LNCaP clone FGC (cell line): ENCODE measurements around the gene SPPL3.
"Not testable (repeated sequence)": the region's sequence is repeated elsewhere in the genome, so short reads cannot be mapped to it uniquely, and the experiment has no call there.

ENCODE experiments used
- DNase-seq: peaks from one replicate; pipeline ENCODE4 v3.0.0-alpha.2; 2011; ENCODE audit warnings: low read depth
- H3K4me3 ChIP-seq: 2 replicates; pipeline ENCODE4 v1.5.1; 2011; ENCODE audit warnings: mild to moderate bottlenecking, low read depth, low read length, control low read depth
- CTCF ChIP-seq: IDR thresholded peaks from 2 replicates; pipeline ENCODE4 v1.5.1; 2012; ENCODE audit warnings: mild to moderate bottlenecking; ENCODE audit not compliant: control insufficient read depth, insufficient read depth; ENCODE audit errors: extremely low read depth

SPPL3 gene

GRCh38 chr12:120737557-120738251 is 166.5 kb downstream of the SPPL3 start:
- no peak for DNase-seq
- no peak for TF ChIP-seq CTCF
- H3K4me3 ChIP-seq = no peak overlapping the region

GRCh38 chr12:120736404-120737331 is 167.5 kb downstream of the SPPL3 start:
- H3K4me3 ChIP-seq = no peak overlapping the region
- no peak for TF ChIP-seq CTCF
- DNase-seq = no peak

GRCh38 chr12:120735181-120735580 is 169.0 kb downstream of the SPPL3 start:
- TF ChIP-seq CTCF = no peak

GRCh38 chr12:120734210-120734609 is 169.9 kb downstream of the SPPL3 start:
- no peak overlapping the region for H3K4me3 ChIP-seq
- no peak for TF ChIP-seq CTCF
- no peak for DNase-seq

More at GRCh38 chr12:120735181-120735580, 169.0 kb downstream of the SPPL3 start:
- no peak overlapping the region for H3K4me3 ChIP-seq
- no peak for DNase-seq

GRCh38 chr12:120733574-120733973 is 170.6 kb downstream of the SPPL3 start:
- no peak for DNase-seq
- no peak for TF ChIP-seq CTCF

GRCh38 chr12:120732198-120732597 is 172.0 kb downstream of the SPPL3 start:
- not testable (repeated sequence) for DNase-seq

More at GRCh38 chr12:120733574-120733973, 170.6 kb downstream of the SPPL3 start:
- H3K4me3 ChIP-seq = no peak overlapping the region

GRCh38 chr12:120726961-120727360 is 177.2 kb downstream of the SPPL3 start:
- TF ChIP-seq CTCF = no peak
- DNase-seq = no peak
- H3K4me3 ChIP-seq = no peak overlapping the region; the same call in 1 of the 2 replicates

More at GRCh38 chr12:120732198-120732597, 172.0 kb downstream of the SPPL3 start:
- H3K4me3 ChIP-seq = not testable (repeated sequence)
